Upper lobe of left lung (tissue), 4 donors: ENCODE results near the gene AFF1.

Experiments
- CTCF ChIP-seq, 6 experiments: fragments of 450-650 bp in 4 of 6; fragments of 200-600 bp in 2 of 6; sonication (generic) in 2 of 6; IDR thresholded peaks; one replicate each; pipeline ENCODE4 v1.5.1; 2016 to 2019; ENCODE audit warnings: antibody characterized with exemption in 6 of 6
- EP300 ChIP-seq, 4 donors: sonication (generic); formaldehyde crosslinking; IDR thresholded peaks; one replicate each; pipeline ENCODE4 v1.5.1; 2017; ENCODE audit warnings: antibody characterized with exemption in 4 of 4, control low read depth in 2 of 4
- POLR2A ChIP-seq, 4 donors: fragments of 450-650 bp; IDR thresholded peaks; one replicate each; pipeline ENCODE4 v1.5.1; 2016 to 2017; ENCODE audit warnings: antibody characterized with exemption in 4 of 4, mild to moderate bottlenecking in 2 of 4
- POLR2AphosphoS5 ChIP-seq, 2 donors: sonication (generic); formaldehyde crosslinking; IDR thresholded peaks; one replicate each; pipeline ENCODE4 v1.5.1; 2017; ENCODE audit warnings: antibody characterized with exemption in 2 of 2

- TF ChIP-seq POLR2AphosphoS5 (IDR thresholded peaks at IDR 0.05) (no peak), CTCF (IDR thresholded peaks at IDR 0.05) (no peak), POLR2A (IDR thresholded peaks at IDR 0.05) (no peak), EP300 (IDR thresholded peaks at IDR 0.05) (no peak)
Observed at GRCh38 chr4:87185146-87185870, 250.5 kb downstream of the AFF1 start.
